CD4-positive, alpha-beta T cell treated with Interleukin-6 at 100 ng/mL for 8 hours (primary cell): ENCODE results near the gene LSM12.

ENCODE experiments used
- DNase-seq: peaks from one replicate; pipeline ENCODE4 v3.0.0-alpha.2; 2020; ENCODE audit warnings: mixed read lengths, low spot score

Gene LSM12

GRCh38 chr17:43987131-43988021, 79.1 kb downstream of the LSM12 start:
- no peak for DNase-seq

GRCh38 chr17:43986225-43986981, 80.1 kb downstream of the LSM12 start:
- no peak for DNase-seq

GRCh38 chr17:43984521-43984920, 82.0 kb downstream of the LSM12 start:
- DNase-seq: no peak
